ENCODE data around the gene FAM210A.
"Not testable (repeated sequence)": the region's sequence is repeated elsewhere in the genome, so short reads cannot be mapped to it uniquely, and the experiment has no call there.

Gene FAM210A

GRCh38 chr18:13726232-13726971 lies at the start of gene FAM210A, which contains the start of gene RNMT:
FAM210A (minus strand) TSS chr18:13726558; CDS start chr18:13682077, 44,481 bp downstream.
RNMT (plus strand) TSS chr18:13726673; CDS start chr18:13731518, 4,845 bp downstream.
- no peak for TF ChIP-seq JUND (IDR thresholded peaks at IDR 0.05; ENCODE audit: low read depth)
- in situ Hi-C loops (cut with HindIII; ENCODE audit: low pct_unique_long_range_greater_than_20kb, low sequenced_read_pairs), result no loop called here
- DNase-seq (ENCODE audit: low read depth in 1 of 2, low spot score in 1 of 2), result peak; percentile 66 to 94

GRCh38 chr18:13775058-13775457 lies 48.7 kb upstream of the FAM210A start:
- in situ Hi-C loops (cut with HindIII; ENCODE audit: low pct_unique_long_range_greater_than_20kb, low sequenced_read_pairs), result no loop called here
- TF ChIP-seq JUND (IDR thresholded peaks at IDR 0.05; ENCODE audit: low read depth), result no peak
- no peak for DNase-seq (ENCODE audit: low read depth in 1 of 2, low spot score in 1 of 2)

DNA sequence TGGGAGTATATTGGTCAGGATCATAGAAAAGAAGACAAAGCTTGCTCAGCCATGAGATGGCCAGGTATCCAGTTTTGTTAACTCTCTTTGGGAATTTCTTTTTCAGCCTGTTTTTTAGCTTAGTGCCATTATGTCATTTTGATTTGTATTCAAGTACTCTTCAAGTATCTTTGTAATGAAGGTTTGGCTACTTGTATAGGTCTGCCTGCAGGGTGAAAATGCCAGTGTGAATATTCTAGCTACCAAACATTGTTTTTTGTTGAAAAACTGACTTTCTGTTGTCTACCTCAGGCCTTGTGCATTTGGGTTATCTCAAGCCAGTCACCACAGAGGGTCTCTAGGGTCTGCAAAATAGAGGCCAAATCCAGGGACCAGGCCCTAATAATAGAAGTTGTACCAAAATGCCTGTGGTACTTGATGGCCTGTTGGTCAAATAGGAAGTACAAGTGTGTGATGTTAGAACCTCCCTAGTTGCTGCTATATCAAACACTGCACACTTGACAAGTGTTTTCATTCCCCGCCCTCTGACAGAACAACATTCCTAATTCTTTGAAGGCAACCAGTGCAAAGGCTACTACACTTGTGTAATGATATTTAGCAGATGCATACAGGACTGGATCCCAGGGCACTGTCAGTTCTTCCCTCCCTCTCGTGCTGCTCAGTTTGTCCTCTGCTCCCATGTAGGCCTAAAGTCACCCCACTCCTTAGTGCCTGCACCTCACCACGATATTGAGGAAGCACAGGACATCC lies 36.5 kb upstream of the FAM210A start:
- DNase-seq (ENCODE audit: low read depth in 1 of 2, low spot score in 1 of 2), result no peak
- TF ChIP-seq JUND (IDR thresholded peaks at IDR 0.05; ENCODE audit: low read depth), result no peak
- in situ Hi-C loops (cut with HindIII; ENCODE audit: low pct_unique_long_range_greater_than_20kb, low sequenced_read_pairs), result no loop called here

DNA sequence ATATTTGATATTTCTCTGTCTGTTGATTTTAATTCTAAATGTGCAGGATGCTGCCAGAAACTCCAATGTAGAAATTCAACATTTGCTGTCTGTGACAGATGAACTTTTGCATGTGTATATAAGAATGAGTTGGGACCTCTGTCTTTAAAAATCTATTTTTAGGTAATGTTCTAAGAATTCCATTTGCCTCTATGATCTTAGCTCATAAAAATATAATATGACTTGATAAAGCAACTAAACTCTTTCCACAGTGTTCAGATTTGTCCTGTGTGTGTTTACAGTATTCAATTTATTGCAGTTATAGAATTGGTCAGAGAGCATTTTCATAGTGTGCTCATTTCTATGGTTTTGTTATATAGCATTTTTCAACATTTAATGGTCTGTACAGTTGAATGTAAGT lies 33.7 kb upstream of the FAM210A start:
- in situ Hi-C loops (cut with HindIII; ENCODE audit: low pct_unique_long_range_greater_than_20kb, low sequenced_read_pairs), result no loop called here
- no peak for TF ChIP-seq JUND (IDR thresholded peaks at IDR 0.05; ENCODE audit: low read depth)

DNA sequence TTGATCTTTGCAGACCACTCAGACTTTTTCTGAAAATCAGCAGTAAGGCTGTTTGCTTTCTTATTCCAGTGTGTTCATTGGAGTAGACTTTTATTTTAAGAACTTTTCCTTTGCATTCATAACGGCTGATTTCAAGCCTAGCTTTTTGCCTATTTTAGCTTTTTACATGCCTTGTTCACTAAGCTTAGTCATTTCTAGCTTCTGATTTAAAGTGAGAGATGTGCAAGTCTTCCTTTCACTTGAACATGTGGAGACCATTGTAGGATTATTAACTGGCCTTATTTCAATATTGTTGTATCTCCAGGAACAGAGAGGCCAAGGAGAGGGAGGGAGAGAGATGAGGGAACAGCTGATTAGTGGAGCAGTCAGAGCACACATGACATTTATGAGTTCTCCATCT lies 32.3 kb upstream of the FAM210A start:
- no peak for TF ChIP-seq JUND (IDR thresholded peaks at IDR 0.05; ENCODE audit: low read depth)
- in situ Hi-C loops (cut with HindIII; ENCODE audit: low pct_unique_long_range_greater_than_20kb, low sequenced_read_pairs), result no loop called here
- DNase-seq (ENCODE audit: low read depth in 1 of 2, low spot score in 1 of 2), result no peak

More for the DNA sequence above, 33.7 kb upstream of the FAM210A start:
- DNase-seq (ENCODE audit: low read depth in 1 of 2, low spot score in 1 of 2), result no peak

- TF ChIP-seq JUND (IDR thresholded peaks at IDR 0.05; ENCODE audit: low read depth), result no peak
- in situ Hi-C loops (cut with HindIII; ENCODE audit: low pct_unique_long_range_greater_than_20kb, low sequenced_read_pairs), result no loop called here
- no peak for DNase-seq (ENCODE audit: low read depth in 1 of 2, low spot score in 1 of 2)
Measured at GRCh38 chr18:13756671-13757070, 30.3 kb upstream of the FAM210A start.

DNA sequence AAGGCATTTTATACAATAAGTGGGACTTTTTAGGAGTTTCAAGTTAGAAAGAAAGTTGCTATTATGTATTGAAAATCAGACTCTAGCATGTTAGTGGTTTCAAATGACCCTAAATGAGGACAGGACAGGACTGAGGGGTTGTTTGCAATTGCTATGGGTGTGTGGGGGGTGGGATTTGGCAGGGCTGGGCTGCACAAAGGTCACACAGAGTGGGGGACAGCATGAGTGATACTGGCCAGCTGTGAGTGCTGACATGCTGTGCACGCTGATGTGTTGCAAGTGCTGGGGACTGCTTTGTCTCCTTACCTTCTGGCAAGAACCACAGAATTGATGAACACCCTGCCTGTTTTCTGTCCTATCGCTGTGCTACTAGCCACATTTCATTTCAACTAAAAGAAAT lies 29.9 kb upstream of the FAM210A start:
- no peak for TF ChIP-seq JUND (IDR thresholded peaks at IDR 0.05; ENCODE audit: low read depth)
- in situ Hi-C loops (cut with HindIII; ENCODE audit: low pct_unique_long_range_greater_than_20kb, low sequenced_read_pairs), result no loop called here
- DNase-seq (ENCODE audit: low read depth in 1 of 2, low spot score in 1 of 2), result no peak

DNA sequence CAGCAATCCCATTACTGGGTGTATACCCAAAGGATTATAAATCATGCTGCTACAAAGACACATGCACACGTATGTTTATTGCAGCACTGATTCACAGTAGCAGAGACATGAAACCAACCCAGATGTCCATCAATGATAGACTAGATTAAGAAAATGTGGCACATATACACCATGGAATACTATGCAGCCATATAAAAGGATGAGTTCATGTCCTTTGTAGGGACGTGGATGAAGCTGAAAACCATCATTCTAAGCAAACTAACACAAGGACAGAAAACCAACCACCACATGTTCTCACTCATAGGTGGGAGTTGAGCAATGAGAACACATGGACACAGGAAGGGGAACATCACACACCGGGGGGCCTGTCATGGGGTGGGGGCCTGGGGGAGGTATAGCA lies 25.2 kb upstream of the FAM210A start:
- in situ Hi-C loops (cut with HindIII; ENCODE audit: low pct_unique_long_range_greater_than_20kb, low sequenced_read_pairs); DNase-seq (ENCODE audit: low read depth in 1 of 2, low spot score in 1 of 2): not testable (repeated sequence)

DNA sequence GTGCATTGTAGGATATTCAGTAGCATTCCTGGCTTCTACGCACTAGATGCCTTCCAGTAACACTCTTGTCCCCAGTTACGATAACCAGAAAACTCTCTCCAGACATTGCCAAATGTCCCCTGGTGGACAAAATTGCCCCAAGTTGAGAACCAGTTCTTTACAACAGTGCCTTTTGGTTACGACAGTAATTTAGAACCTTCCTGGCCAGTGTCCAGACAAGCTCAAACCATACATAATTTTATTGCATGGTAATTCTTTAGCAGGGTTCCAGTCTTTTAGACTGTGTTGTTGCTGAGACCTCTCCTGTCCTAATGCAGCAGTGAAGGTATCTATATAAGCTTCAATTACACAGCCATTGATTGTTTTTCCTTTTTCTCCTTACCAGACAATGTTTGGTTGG lies 20.3 kb upstream of the FAM210A start:
- no peak for TF ChIP-seq JUND (IDR thresholded peaks at IDR 0.05; ENCODE audit: low read depth)
- no peak for DNase-seq (ENCODE audit: low read depth in 1 of 2, low spot score in 1 of 2)
- in situ Hi-C loops (cut with HindIII; ENCODE audit: low pct_unique_long_range_greater_than_20kb, low sequenced_read_pairs), result no loop called here

- no peak for TF ChIP-seq JUND (IDR thresholded peaks at IDR 0.05; ENCODE audit: low read depth)
- in situ Hi-C loops (cut with HindIII; ENCODE audit: low pct_unique_long_range_greater_than_20kb, low sequenced_read_pairs), result no loop called here
- DNase-seq (ENCODE audit: low read depth in 1 of 2, low spot score in 1 of 2), result no peak
Measured at GRCh38 chr18:13745696-13746095, 19.3 kb upstream of the FAM210A start.

- DNase-seq (ENCODE audit: low read depth in 1 of 2, low spot score in 1 of 2), result no peak
- in situ Hi-C loops (cut with HindIII; ENCODE audit: low pct_unique_long_range_greater_than_20kb, low sequenced_read_pairs), result no loop called here
- no peak for TF ChIP-seq JUND (IDR thresholded peaks at IDR 0.05; ENCODE audit: low read depth)
Measured at GRCh38 chr18:13735681-13736080, 9.3 kb upstream of the FAM210A start.

GRCh38 chr18:13730481-13730880 lies 4.1 kb upstream of the FAM210A start:
- no peak for TF ChIP-seq JUND (IDR thresholded peaks at IDR 0.05; ENCODE audit: low read depth)
- DNase-seq (ENCODE audit: low read depth in 1 of 2, low spot score in 1 of 2), result no peak
- in situ Hi-C loops (cut with HindIII; ENCODE audit: low pct_unique_long_range_greater_than_20kb, low sequenced_read_pairs), result no loop called here

- no peak for TF ChIP-seq JUND (IDR thresholded peaks at IDR 0.05; ENCODE audit: low read depth)
- in situ Hi-C loops (cut with HindIII; ENCODE audit: low pct_unique_long_range_greater_than_20kb, low sequenced_read_pairs), result no loop called here
- DNase-seq (ENCODE audit: low read depth in 1 of 2, low spot score in 1 of 2), result peak in 1 of 2 experiments; percentile 27
Measured at GRCh38 chr18:13726972-13727331, 594 bp upstream of the FAM210A start.
